GM19193 (cell line): ENCODE data around the gene RNLS.

ENCODE experiments used
- POLR2A ChIP-seq: IDR thresholded peaks from 4 replicates; pipeline ENCODE4 v1.6.1; 2011; ENCODE audit not compliant: insufficient read depth, insufficient read length; ENCODE audit errors: extremely low read depth

Gene RNLS

GRCh38 chr10:88582806-88583583 is at the start of gene RNLS:
TSS of gene RNLS (minus strand) at chr10:88583318.
- peak; percentile 84 for TF ChIP-seq POLR2A

DNA sequence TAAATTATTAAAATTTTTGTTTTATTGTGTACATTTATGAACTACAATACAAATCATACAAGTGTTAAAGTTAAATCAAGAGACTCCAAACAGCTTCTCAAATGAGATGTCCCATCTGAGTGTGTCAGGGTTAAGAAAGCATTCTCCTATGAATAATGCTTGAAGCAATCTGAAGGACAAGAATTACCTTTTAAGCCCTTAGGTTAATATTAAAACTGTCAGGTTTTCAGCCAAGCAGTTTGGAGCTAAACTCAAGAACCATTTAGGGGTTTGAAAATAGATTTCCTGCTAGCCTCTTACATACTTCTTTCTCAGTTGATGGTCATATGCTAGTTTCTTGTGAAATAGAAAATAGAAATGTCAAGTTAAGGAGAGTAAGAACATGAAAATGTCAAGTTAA is 41.7 kb upstream of the RNLS start:
- no peak for TF ChIP-seq POLR2A

GRCh38 chr10:88623835-88624234 is 40.7 kb upstream of the RNLS start:
- no peak for TF ChIP-seq POLR2A

DNA sequence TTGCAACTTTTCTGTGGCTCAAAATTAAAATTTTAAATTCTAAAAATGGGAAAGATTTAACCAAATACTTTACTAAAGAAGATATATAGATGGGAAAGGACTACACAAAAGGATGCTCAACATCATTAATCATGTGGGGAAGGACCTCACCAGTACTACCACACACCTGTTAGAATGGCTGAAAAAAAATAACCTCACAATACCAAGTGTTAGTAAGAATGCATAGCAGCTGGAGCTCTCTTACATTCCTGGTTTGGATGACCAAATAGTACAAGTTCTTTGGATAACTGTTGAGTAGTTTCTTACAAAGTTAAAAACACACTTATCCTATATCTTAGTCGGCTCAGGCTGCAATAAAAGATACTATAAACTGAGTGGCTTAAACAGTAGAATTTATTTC is 37.3 kb upstream of the RNLS start:
- TF ChIP-seq POLR2A, result no peak

DNA sequence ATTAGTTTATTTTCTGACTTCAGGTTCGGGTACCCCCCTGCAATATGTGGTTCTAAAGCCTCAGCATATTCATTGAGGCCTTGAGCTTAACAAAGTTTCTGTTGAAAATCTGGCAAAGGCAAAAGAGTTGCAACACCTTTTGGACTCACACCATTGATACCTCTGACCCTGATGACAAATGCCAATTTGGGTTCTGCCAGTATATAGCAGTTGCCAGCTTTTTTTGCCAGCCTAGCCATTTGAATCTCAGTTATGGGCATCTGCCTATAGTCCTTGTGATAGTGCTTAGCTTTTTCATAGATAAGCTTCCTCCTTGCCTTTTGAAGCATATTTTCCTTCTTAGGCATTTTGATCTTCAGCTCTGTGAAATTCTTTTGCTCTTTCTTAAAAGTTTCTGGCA is 35.4 kb upstream of the RNLS start:
- no peak for TF ChIP-seq POLR2A

DNA sequence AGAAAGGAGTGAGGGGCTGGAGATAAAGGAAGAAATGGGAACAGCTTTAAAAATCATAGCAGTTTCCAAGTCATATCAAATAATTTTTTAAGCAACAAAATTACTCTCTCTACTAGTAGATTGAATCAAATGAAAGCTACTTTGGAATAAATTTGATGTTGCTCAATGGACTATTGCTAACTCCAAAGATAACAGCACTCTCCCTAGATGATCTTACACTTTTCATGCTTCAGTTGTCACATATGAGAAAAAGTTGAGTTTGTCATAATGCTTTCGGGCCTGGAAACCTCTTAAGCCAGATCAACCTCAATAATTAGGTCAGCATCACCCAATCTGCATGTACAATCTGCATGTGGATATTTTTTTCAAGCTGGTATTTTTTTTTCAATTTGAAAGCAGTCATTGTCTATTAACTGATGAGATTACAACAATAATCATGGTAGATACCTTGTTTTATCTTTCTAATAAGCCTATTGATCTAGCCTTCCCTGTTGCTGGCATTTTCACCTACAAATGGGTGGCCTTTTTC is 34.7 kb upstream of the RNLS start:
- no peak for TF ChIP-seq POLR2A

GRCh38 chr10:88616250-88616977 is 33.3 kb upstream of the RNLS start:
- TF ChIP-seq POLR2A, result no peak

- no peak for TF ChIP-seq POLR2A
These were observed 25.7 kb upstream of the RNLS start for GRCh38 chr10:88608780-88609179.

GRCh38 chr10:88608052-88608732 is 25.1 kb upstream of the RNLS start:
- no peak for TF ChIP-seq POLR2A

GRCh38 chr10:88598055-88598454 is 14.9 kb upstream of the RNLS start:
- no peak for TF ChIP-seq POLR2A

DNA sequence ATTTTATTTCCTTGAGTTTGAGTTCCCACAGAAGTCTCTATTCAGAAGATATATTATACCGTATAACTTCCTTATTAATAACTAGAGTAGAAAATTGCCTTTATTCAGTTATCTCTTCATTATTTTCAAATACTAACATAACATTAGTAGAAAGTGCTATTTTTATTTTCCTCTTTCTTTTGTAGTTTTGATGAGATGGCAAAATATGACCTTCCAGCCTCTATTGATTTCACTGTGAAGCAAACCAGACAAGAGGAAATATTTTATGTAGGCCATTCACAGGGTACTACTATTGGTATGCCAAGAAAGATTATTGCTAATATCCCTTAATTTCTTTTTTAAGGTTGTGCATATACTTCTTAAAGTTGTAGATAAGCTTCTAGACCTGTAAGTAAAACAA is 11.4 kb upstream of the RNLS start:
- no peak for TF ChIP-seq POLR2A

DNA sequence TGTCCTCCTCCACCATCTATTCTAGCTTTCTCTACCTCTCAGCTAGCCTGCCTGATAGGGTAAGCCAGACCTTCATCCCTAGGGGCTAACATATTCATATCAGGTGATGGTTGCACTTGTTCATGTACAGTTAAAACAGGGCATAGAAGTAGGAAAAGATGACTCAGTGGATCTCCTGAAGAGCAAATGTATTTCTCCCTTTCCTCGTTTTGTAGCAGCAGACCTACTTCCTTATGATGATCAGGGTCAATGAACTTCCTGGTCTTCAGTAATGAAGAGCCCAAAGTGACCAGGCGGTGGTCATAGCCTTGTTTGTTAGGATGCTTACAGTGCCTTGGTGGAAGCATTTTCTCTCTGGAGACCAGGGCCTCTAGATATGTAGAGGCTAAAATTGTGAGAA is 9.8 kb upstream of the RNLS start:
- TF ChIP-seq POLR2A, result no peak

DNA sequence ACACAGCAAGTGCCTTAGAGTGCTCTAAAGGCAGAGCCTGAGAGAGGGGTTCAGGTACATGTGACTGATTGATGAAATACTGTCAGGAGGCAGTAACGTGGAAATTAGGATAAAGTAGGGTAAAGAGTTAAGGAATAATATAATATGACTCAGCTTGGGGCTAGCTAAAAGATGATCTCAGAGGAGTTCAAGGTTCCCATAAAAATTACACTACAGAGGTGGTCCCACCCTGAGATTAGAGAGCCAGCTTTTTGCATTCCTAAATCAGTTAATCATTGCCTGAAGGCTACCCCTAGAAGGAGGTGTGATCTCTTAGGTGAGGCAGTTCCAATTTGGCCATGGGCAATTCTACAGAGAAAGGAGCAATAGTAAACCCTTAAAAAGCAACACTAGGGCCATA is 9.3 kb upstream of the RNLS start:
- no peak for TF ChIP-seq POLR2A

GRCh38 chr10:88586462-88586861 is 3.3 kb upstream of the RNLS start, which contains the start of gene LIPJ:
TSS of gene LIPJ (plus strand) at chr10:88586762. CDS start at chr10:88590688, 3,926 bp downstream.
- no peak for TF ChIP-seq POLR2A

GRCh38 chr10:88583584-88583957 is 453 bp upstream of the RNLS start:
- no peak for TF ChIP-seq POLR2A
